HG02852 (cell line): ENCODE data around the gene ANKRD62.
A peak's percentile ranks its signal among the peaks of the same experiment; 100 is the strongest.

ENCODE experiments used
- ATAC-seq: cut with Tn5 transposase; IDR thresholded peaks from one replicate; pipeline ENCODE4 v1.9.1; 2021; ENCODE audit warnings: mild to moderate bottlenecking, moderate library complexity; ENCODE audit not compliant: unreplicated experiment

Gene ANKRD62

DNA sequence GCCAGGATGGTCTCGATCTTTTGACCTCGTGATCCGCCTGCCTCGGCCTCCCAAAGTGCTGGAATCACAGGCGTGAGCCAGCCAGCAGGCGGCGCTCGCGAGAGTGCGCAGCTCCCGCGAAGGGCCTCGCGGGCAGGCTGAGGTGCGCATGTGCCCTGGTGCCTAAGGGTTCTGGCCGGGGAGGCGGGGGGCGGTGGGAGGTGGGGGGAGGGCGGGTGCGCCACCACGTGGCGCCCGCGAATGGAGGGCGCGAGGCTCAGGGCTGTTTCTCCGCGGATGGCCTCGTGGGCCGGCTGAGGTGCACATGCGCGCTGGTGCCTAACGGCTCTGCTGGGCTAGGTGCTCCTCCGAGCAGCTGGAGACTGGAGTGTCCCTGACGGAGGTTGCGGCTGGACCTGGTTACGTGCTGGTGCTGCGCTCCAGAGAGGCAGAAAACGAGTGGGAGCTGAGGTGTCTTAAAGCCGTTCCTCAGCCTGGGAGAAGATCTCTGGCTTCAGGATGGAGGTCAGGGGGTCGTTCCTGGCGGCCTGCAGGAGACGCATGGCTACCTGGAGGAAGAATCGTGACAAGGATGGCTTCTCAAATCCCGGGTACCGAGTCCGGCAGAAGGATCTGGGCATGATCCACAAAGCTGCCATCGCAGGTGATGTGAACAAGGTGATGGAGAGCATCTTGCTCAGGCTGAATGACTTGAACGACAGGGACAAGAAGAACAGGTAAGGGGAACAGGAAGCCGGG is at the start of gene ANKRD62:
ANKRD62 (plus strand) TSS at position 324 of the 738 bp plus-strand sequence; CDS start at position 499, 175 bp downstream.
- ATAC-seq, result no peak

DNA sequence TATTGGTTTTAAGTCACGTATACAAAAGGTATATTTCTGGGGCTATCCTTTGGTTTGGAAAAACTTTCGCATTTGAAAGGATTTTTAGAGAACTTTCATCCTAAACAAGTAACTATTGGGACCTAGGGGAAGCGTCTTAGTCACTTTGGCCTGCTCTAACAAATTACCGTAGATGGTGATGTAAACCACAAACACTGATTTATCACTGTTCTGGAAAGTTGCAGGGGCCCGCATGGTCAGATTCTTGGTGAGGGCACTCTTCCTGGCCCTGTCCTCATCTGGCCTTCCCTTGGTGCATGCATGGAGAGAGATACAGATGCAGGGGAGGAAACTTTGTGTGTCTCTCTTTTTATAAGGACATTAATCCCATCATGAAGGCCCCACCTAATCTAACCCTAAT is 49.1 kb upstream of the ANKRD62 start:
- ATAC-seq, result no peak

DNA sequence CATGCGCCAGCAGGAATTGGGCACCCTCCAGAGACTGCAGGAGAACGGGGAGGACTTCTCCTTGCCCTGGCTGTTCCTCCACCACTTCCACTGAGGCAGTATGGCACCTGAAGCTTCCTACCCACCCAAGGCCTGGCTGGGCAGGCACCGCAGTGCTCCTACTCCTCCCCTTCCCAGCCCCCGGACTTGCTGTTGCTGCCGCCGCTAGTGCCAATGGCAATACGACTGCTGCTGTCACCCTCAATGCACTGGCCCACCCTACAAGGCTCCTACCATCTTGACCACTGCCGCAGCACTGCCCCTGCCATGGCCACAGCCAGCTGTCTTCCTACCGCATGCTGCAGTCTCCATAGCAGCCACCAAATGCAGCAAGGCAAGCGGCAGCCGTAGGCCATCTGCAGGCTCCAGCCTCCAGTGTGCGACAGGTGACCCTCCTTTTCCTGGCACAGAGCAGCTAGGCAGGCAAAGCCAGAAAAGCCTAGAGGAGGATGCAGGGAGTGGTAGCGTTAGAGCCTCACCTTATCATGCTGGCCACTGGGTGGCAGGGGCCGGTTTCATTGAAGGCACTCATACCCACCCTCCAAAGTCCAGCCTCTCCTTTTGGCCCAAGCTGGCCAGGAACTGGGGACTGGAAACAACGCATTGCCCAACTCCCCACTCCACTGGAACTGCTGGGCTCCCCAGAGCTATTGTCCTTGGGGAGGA is 47.4 kb upstream of the ANKRD62 start:
- ATAC-seq, result no peak

DNA sequence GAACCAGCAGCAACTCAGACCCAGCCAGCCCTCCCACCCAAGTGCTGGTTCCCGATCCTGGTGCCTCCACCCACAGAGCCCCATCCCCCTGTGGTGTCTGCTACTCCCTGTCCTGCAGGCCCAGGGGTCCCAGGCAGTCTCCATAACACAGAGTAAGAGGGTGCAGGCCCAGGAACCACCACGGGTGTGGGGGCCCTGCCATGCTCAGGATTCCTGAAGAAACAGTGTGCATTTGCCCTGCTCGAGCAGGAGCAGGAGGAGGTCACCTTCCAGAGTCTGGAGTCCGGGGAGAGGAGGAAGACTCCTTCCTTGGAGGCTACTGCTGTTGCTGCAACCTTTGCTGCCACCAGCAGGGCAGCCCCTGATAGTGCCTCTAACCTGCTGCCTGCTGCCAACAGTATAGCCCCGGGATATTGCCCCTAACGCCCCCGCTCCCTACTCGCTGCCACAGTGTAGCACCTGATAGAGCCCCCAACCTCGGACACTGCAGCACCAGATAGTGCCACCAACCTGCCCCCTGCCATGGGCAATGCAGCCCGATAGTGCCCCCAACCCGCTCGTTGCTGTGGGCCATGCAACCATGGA is 46.8 kb upstream of the ANKRD62 start:
- no peak for ATAC-seq

DNA sequence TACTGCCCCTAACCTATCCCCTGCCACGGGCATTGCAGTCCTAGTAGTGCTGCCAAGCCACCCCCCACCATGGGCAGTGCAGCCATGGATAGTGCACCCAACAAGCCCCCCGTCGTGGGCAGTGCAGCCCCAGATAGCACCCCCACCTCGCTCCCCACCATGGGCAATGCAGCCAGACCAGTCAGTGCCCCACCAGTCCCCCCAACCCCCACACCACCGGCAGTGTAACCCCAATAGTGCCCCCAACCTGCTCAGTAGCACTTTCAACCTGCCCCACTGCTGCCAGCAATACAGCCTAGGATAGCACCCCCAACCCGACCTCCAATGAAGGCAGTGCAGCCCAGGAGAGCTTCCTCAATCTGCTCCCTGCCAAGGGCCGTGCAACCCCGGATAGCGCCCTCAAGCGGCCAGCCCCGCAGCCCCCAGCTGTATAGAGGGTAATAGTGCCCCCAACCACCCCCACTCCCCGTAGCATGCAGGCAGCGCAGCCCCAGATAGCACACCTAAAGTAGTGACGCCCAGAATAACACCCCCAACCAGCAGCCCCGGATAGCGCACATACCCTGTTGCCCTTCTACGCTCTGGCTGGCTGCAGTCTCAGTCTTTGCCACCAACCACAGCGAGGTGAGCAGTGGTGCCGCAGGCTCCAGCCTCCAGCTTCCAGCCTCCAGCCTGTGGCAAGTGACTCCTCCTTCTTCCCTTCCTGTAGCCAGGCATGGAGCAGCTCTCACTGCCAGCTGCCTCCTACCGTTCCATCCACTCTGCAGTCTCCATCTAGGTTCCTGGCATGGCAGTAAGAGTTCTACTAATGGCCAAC is 45.4 kb upstream of the ANKRD62 start:
- no peak for ATAC-seq

DNA sequence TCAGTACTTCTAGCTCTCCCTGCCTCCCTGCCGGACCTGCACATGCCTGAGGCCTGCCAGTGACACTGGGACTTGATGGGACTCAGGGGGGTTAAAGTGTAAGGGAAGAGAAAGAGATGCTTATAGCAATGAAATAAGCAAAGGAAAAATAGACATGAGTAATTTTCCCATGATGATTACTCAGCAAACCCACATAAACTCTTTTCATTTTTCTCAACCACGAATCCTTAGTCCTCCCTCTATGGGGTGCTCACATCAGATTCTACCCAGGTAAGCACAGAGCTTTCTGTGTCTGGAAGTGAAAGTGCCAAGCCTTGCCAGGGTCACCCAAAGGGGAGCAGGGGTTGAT is 44.8 kb upstream of the ANKRD62 start:
- ATAC-seq, result no peak

DNA sequence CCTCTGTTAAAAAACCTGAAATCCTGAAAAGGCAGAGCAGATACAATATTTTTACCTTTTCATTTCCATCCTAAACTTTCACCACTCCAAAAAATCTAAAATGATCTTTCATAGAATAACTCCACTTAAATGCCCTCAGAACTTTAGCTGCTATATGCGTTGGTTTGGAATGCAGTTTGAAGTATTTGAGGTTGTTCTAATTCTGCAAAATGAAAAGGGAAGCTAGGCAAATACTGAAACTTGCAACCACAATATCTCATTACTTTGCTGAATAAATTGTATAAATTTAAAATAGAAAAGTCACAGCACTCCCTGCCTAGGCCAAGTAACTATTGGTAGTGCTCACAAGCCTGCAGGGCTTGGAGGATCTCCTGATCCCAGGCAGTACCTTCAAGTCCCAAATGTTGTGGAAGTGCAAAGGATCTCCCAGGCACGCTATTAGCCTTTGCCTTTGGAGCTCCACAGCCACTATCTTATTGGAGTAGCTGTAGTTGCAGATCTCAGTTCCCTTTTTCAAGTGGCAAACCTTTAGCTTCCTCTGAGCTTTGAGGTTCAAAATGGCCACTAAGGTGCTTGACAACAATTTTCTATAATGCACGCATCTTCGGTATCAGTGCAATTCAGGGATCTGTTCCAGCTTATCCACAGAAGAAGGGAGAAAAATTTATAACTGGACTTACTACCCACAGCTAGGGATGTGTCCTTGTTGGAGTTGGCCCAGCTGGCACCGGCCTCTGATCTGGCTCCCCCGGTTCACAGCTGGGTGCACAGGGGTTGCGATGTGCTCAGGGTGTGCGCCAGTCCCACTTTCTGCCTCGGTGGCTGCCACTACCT is 43.4 kb upstream of the ANKRD62 start:
- peak; percentile 89 for ATAC-seq

DNA sequence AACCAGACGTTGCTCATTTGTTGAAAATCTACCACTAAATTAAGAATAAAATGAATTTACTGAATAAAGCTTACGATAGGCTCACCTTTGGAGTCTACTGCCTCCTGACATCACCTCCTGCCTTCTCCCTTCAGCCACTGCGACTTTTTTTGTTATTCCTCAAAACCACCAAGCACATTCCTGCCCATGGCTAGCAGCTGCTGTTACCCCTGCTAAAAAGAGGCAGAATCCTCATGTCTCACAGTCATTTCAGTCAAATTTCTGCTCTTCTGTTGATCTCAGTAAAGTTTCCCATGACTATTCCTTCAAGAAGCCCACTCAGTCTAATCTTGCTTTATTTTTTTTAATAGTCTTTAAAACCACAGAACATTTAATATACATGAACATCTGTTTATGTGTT is 40.8 kb upstream of the ANKRD62 start:
- no peak for ATAC-seq

DNA sequence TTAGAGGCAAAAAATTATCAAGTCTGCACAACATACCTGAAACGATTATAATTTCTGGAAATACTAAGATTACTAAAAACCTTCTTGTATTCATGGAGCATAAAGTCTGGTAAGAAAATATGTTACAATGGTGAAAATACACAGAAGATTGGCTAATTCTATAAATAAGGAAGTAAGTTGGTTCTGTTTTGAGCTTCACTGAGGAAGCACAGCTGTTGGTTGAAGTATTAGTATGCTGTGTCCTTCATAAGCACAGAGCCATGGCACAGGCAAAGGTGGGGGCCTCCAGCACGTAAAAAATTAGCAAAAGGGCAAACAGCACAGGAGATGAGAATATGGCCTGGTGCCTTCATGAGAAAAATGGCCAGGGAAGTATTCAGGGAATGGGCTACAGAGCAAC is 40.4 kb upstream of the ANKRD62 start:
- ATAC-seq, result peak; percentile 44

DNA sequence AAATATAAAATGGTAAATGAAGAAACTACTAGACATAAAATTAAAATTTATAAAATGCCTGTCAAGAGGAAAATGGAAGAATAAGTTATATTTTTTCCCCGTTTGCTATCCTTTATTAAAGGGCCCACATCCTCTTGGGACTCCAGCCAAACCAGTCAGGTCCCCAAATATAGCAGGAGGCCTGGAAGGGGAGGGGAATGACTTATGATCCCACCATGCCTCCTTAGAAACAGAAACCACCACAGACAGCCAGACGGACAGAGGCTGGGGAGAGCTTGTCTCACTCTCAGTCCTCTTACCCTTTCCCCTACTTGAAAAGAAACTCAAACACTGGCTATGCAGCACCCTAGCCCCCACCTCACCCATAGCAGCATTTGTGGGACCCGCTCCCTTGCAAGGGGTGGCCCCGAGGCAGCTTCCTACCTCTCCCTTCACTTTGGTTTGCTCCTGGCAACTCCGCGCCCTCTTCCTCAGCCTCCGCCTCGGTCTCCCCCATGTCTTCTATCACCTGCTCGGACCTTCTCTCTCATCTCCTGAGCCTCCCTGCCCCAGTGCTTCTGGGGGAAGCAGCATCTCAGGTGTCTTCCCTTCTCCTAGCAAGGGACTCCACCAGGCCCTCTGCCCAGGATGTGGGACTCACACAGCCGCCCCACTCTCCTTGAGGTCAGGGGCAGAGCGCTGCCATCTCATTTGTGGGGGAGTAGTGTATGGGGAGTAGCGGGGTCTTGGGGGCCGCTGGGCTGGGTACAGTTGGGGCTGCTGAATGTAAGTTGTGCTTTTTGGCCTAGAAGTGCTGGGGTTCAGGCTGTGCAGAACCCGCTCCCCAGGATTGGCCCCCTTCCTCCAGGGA is 37.4 kb upstream of the ANKRD62 start:
- no peak for ATAC-seq

DNA sequence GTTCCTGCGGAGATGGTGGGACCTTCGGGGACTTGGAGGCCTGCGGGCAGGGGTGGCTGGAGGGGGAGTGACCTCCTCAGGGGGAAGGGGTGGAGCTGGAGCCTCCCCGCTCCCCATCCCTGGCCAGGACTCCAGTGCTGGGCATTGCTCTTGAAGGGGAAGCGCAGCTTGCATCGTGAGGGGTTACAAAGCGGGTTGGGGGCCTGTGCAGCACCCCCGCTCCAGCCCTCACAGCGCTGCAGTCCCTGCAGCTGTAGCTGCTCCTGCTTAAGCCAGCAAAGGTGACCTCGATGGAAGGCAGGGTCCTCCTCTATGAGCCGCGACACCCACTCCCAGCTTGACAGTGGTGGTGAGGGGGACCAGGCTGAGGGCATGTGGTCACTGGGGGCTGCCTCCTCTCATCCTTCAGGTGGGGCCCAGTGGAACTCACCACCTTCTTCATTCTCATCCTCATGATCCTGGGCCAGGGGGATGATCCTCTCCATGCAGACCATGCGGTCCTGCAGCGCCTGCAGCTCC is 36.7 kb upstream of the ANKRD62 start:
- no peak for ATAC-seq

DNA sequence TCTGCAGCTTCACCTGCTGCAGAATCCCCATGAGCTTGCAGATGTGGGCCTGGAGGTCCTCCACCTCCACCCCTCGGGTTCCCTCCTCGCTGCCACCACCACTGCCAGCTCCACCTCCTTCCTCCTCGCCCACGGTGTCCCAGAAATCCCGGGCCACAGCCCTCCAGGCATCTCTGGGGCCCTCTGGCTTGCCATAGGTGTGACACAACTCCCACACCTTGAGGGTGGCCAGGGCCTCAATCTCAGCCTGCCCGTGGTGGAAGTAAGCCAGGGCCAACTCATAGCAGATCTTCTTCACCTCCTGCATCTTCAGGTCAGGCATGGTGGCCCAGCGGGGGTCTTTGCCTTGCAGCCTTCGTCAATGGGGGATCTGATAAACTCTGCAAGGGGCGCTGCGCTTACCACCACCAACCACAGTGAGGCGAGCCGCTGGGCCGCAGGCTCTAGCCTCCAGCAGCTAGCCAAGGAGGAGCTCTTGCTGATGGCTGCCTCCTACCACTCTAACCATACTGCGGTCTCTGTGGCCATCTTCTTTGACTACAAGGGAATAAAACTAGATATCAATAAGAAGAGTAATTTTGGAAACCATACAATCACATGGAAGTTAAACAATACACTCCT is 36.1 kb upstream of the ANKRD62 start:
- ATAC-seq, result no peak

DNA sequence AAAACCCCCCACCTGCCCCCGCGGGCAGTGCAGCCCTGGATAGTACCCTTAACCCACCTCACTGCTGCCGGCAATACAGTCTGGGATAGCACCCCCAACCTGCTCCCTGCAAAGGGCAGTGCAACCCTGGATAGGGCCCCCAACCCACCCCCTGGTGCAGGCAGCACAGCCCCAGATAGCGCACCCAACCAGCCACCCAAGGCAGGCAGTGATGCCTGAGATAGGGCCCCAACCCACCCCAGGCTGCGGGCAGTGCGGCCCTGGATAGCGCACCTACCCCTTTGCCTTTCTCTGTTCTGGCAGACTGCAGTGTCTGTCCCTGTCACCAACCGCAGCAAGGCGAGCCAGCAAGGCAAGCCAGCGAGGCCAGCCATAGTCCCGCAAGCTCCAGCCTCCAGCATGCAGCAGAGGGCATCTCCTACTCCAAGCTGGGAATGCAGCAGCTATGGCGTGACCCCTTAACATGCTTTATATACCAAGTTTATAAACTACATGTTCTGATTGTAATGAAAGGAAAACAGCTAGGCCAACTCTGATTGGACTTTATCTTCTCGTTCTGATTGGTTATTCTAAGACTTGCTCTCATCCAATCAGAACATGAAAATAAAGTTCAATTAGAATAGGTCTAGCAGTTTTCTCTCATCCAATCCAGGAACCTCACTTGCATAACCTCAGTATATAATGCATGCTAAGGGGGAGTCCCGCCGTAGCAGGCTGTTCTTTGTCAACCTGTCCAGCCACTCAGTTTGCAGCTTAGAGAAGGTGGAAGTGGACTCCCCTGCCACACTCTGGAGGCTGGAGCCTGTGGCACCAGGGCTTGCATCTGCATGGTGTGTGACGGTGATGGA is 34.1 kb upstream of the ANKRD62 start:
- no peak for ATAC-seq

DNA sequence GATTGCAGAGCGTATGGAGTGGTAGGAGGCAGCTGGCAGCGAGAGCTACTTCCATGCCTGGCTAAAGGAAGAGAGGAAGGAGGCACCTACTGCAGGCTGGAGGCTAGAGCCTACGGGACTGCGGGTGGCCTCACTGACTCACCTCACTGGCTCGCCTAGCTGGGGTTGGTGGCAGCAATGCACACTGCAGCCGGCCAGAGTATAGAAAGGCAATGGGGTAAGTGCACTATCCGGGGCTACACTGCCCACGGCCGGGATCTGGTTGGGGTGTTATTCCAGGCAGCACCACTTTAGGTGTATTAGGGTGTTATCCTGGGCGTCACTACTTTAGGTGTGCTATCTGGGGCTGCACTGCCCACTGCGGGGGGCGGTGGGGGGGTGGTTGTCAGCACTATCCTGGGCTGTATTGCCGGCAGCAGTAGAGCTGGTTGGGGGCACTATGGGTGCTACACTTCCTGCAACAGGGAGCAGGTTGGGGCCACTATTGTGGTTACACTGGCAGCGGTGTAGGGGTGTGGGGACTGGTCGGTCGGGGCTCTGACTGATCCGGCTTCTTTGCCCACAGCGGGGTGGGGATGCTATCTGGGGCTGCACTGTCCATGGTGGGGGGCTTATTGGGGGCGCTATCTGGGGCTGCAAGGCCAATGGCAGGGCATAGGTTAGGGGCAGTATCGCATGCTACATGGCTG is 33.3 kb upstream of the ANKRD62 start:
- ATAC-seq, result no peak

DNA sequence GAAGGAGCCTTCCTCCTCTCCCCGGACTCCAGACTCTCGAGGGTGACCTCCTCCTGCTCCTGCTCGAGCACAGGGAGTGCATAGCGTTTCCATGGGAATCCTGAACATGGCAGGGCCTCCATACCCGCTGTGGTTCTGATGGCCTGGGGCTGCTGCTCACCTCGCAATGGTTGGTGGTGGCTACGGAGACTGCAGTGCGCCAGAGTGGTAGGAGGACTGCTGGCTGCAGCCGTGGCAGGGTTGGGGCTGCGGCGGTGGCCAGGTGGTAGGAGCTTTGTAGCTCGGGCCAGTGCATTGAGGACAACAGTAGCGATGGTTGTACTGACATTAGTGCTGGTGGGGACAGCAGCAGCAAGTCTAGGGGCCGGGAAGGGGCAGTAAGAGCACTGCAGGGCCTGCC is 32.0 kb upstream of the ANKRD62 start:
- no peak for ATAC-seq

DNA sequence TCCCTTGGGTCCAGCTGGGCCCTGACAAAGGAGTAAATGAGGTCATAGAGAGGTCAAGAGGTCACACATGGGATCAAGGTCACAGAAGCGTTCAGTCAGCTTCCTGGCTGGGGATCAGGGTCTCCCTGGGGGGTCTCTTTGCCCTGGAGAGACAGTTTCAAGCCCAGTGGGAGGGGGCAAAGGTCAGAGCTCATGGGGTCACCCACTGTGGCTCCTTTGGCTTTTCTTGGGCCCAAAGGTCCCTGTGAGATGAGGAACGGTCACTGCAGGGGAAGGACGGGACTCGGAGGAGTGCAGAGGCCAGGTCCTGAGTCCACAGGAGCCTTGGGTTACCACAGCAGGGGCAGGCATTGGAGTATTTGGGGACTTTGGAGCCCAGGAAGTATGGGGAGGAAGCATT is 30.7 kb upstream of the ANKRD62 start:
- ATAC-seq, result no peak

DNA sequence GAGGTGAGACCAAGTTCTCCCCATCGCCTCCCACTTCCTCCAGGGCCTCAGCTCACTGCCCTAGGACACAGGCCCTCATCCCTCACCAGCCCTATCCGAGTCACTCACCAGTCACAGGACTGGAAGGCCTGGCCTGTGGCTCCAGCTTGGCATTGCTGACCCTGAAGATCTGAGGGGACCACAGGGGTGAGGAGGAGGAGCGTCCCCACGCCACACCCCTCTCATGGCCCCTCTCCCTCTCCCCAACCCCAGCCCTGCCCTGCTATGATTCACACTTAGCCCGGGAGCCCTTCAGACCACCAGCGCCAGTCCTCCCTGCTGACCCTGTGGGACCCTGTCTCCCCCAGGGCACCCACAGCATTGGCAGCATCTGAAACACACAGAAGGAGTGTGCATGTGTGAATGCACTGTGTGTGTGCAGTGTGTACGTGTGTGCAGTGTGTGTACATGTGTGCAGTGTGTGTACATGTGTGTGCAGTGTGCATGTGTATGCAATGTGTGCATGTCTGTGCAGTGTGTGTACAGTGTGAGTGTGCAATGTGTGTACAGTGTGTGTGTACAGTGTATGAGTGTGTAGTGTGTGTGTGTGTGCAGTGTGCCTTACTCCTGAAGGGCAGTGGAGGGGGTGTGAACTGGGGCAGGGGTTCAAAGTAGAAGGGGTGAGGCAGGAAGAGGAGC is 29.4 kb upstream of the ANKRD62 start:
- no peak for ATAC-seq
